ENCODE data around the gene OGDH.

DNA sequence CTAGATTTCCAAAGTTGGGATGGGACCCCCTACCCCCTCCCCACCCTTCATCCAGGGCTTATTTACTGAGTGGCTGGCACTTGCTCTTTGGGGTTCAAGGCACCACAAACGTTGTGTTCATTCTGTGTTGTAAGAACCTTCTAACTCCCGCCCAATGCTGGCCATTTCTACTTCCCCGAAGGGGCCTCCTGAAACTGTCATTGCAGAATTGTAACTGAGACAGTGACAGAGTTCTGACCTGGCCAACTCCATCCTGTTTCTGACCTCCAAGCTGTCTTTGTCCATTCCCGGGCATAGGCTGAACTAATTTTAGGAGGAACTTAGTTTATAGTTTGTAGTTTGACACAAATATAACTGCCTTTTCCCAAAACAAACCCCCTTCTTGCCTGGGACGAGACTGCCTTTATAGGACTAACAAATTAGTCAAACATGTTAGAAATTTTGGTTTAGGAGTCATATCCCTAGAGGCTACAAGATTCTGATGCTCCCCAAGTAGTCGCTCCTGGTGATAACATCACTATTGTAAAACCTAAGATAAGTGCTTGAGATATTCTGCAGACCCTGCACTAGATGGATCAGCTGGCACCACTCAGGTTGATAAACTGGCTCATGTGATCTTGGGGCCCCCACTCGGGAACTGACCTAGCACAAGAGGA lies 107.4 kb downstream of the OGDH start:
- TF ChIP-seq FOXA1 (IDR thresholded peaks at IDR 0.05) = no peak
- no peak for TF ChIP-seq TAF1 (conservative IDR thresholded peaks at IDR 0.05)
- TF ChIP-seq, protein P1, sequence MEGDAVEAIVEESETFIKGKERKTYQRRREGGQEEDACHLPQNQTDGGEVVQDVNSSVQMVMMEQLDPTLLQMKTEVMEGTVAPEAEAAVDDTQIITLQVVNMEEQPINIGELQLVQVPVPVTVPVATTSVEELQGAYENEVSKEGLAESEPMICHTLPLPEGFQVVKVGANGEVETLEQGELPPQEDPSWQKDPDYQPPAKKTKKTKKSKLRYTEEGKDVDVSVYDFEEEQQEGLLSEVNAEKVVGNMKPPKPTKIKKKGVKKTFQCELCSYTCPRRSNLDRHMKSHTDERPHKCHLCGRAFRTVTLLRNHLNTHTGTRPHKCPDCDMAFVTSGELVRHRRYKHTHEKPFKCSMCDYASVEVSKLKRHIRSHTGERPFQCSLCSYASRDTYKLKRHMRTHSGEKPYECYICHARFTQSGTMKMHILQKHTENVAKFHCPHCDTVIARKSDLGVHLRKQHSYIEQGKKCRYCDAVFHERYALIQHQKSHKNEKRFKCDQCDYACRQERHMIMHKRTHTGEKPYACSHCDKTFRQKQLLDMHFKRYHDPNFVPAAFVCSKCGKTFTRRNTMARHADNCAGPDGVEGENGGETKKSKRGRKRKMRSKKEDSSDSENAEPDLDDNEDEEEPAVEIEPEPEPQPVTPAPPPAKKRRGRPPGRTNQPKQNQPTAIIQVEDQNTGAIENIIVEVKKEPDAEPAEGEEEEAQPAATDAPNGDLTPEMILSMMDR (IDR thresholded peaks at IDR 0.05; ENCODE audit: low read depth, low read length, missing input control) = no peak
- TF ChIP-seq GABPA (IDR thresholded peaks at IDR 0.05 in 1 of 2, conservative IDR thresholded peaks at IDR 0.05 in 1 of 2) = no peak
- TF ChIP-seq, protein P2, sequence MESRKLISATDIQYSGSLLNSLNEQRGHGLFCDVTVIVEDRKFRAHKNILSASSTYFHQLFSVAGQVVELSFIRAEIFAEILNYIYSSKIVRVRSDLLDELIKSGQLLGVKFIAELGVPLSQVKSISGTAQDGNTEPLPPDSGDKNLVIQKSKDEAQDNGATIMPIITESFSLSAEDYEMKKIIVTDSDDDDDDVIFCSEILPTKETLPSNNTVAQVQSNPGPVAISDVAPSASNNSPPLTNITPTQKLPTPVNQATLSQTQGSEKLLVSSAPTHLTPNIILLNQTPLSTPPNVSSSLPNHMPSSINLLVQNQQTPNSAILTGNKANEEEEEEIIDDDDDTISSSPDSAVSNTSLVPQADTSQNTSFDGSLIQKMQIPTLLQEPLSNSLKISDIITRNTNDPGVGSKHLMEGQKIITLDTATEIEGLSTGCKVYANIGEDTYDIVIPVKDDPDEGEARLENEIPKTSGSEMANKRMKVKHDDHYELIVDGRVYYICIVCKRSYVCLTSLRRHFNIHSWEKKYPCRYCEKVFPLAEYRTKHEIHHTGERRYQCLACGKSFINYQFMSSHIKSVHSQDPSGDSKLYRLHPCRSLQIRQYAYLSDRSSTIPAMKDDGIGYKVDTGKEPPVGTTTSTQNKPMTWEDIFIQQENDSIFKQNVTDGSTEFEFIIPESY (IDR thresholded peaks at IDR 0.05) = no peak
- TF ChIP-seq, protein P3, sequence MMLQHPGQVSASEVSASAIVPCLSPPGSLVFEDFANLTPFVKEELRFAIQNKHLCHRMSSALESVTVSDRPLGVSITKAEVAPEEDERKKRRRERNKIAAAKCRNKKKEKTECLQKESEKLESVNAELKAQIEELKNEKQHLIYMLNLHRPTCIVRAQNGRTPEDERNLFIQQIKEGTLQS (IDR thresholded peaks at IDR 0.05) = no peak
- TF ChIP-seq RAD21 (IDR thresholded peaks at IDR 0.05) = no peak
- TF ChIP-seq NR2F2 (IDR thresholded peaks at IDR 0.05) = no peak
- no peak for TF ChIP-seq SP1 (IDR thresholded peaks at IDR 0.05)
- no peak for TF ChIP-seq JUND (IDR thresholded peaks at IDR 0.05)
- TF ChIP-seq, protein P4, sequence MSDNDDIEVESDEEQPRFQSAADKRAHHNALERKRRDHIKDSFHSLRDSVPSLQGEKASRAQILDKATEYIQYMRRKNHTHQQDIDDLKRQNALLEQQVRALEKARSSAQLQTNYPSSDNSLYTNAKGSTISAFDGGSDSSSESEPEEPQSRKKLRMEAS (IDR thresholded peaks at IDR 0.05) = no peak
- TF ChIP-seq RXRA (IDR thresholded peaks at IDR 0.05) = no peak
- TF ChIP-seq, protein P5, sequence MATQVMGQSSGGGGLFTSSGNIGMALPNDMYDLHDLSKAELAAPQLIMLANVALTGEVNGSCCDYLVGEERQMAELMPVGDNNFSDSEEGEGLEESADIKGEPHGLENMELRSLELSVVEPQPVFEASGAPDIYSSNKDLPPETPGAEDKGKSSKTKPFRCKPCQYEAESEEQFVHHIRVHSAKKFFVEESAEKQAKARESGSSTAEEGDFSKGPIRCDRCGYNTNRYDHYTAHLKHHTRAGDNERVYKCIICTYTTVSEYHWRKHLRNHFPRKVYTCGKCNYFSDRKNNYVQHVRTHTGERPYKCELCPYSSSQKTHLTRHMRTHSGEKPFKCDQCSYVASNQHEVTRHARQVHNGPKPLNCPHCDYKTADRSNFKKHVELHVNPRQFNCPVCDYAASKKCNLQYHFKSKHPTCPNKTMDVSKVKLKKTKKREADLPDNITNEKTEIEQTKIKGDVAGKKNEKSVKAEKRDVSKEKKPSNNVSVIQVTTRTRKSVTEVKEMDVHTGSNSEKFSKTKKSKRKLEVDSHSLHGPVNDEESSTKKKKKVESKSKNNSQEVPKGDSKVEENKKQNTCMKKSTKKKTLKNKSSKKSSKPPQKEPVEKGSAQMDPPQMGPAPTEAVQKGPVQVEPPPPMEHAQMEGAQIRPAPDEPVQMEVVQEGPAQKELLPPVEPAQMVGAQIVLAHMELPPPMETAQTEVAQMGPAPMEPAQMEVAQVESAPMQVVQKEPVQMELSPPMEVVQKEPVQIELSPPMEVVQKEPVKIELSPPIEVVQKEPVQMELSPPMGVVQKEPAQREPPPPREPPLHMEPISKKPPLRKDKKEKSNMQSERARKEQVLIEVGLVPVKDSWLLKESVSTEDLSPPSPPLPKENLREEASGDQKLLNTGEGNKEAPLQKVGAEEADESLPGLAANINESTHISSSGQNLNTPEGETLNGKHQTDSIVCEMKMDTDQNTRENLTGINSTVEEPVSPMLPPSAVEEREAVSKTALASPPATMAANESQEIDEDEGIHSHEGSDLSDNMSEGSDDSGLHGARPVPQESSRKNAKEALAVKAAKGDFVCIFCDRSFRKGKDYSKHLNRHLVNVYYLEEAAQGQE (IDR thresholded peaks at IDR 0.05) = no peak
- TF ChIP-seq HNF4A (conservative IDR thresholded peaks at IDR 0.05) = no peak
